Fibroblast of lung (primary cell): ENCODE measurements around the gene ACACB. TPM values are rescaled to one million over a fixed set of nuclear protein-coding genes. Genes with fewer than 3 reads are reported as not detected.

Source experiments
- DNase-seq, 2 donors: peaks; one replicate each; pipeline versions ENCODE4 v3.0.0 to v3.0.0-alpha.2; 2010; ENCODE audit warnings: low read depth in 2 of 2
- H2AFZ ChIP-seq: 2 replicates; pipeline ENCODE4 v1.5.1; 2012; ENCODE audit warnings: low read length, control low read depth, inconsistent platforms
- H3K27ac ChIP-seq: 2 replicates; pipeline ENCODE4 v1.5.1; 2011; ENCODE audit warnings: low read length, control low read depth; ENCODE audit not compliant: insufficient read depth
- H3K27me3 ChIP-seq: 2 replicates; pipeline ENCODE4 v1.5.1; 2011; ENCODE audit warnings: mild to moderate bottlenecking, low read length; ENCODE audit not compliant: control insufficient read depth, insufficient read depth
- H3K36me3 ChIP-seq: 2 replicates; pipeline ENCODE4 v1.5.1; 2011; ENCODE audit warnings: low read length; ENCODE audit not compliant: control insufficient read depth, insufficient read depth
- H3K4me1 ChIP-seq: 2 replicates; pipeline ENCODE4 v1.5.1; 2011; ENCODE audit warnings: low read length; ENCODE audit not compliant: control insufficient read depth, insufficient read depth; ENCODE audit errors: extremely low read depth
- H3K4me2 ChIP-seq: 2 replicates; pipeline ENCODE4 v1.5.1; 2011; ENCODE audit warnings: low read length, control low read depth; ENCODE audit not compliant: insufficient read depth; ENCODE audit errors: extremely low read depth
- H3K4me3 ChIP-seq, 4 experiments: fragments of 200-600 bp in 1 of 4; sonication (generic) in 1 of 4; replicated peaks in 1 of 4; 2 replicates each; pipeline ENCODE4 v1.5.1; 2011 to 2016; ENCODE audit warnings: low read length in 4 of 4, low read depth in 3 of 4, mild to moderate bottlenecking in 3 of 4, control low read depth in 2 of 4, inconsistent platforms in 1 of 4, mixed read lengths in 1 of 4; ENCODE audit not compliant: insufficient read depth in 1 of 4; ENCODE audit errors: control extremely low read depth in 1 of 4
- H3K79me2 ChIP-seq: 2 replicates; pipeline ENCODE4 v1.5.1; 2012; ENCODE audit warnings: mild to moderate bottlenecking, low read length, inconsistent platforms; ENCODE audit not compliant: control insufficient read depth, insufficient read depth
- H3K9ac ChIP-seq: 2 replicates; pipeline ENCODE4 v1.5.1; 2011; ENCODE audit warnings: mild to moderate bottlenecking, low read length, control low read depth; ENCODE audit not compliant: insufficient read depth
- H3K9me3 ChIP-seq: 2 replicates; pipeline ENCODE4 v1.5.1; 2012; ENCODE audit warnings: low read depth, low read length; ENCODE audit not compliant: control insufficient read depth, insufficient read depth
- H4K20me1 ChIP-seq: 2 replicates; pipeline ENCODE4 v1.5.1; 2011; ENCODE audit warnings: low read length; ENCODE audit not compliant: control insufficient read depth, insufficient read depth; ENCODE audit errors: extremely low read depth
- CTCF ChIP-seq, 2 donors: IDR thresholded peaks in 1 of 2; conservative IDR thresholded peaks in 1 of 2; 1 replicate in 1 of 2; 2 replicates in 1 of 2; pipeline ENCODE4 v1.5.1; 2011 to 2012; ENCODE audit warnings: low read length in 2 of 2, control low read depth in 1 of 2, inconsistent platforms in 1 of 2, low read depth in 1 of 2, mild to moderate bottlenecking in 1 of 2
- EZH2 ChIP-seq: IDR thresholded peaks from 2 replicates; pipeline ENCODE4 v1.5.1; 2012; ENCODE audit warnings: low read length, control low read depth, mild to moderate bottlenecking; ENCODE audit errors: missing control alignments
- polyA plus RNA-seq, 2 donors: library from polyadenylated mRNA; depleted of rRNA in 1 of 2; stranded (reverse) in 1 of 2; unstranded in 1 of 2; fragments of >200 nt; gene quantifications; 2 replicates each; pipeline ENCODE4 v1.2.1, GENCODE V29; 2011 to 2012; ENCODE audit warnings: missing spikeins in 1 of 2
- total RNA-seq: library from RNA; depleted of rRNA; stranded (reverse); fragments of >200 nt; gene quantifications from 2 replicates; pipeline ENCODE4 v1.2.1, GENCODE V29; 2014

ACACB gene
- total and polyA plus RNA-seq, 2 donors (not counting 1 experiment from before 2014, with no cell fraction given) = 1.5 to 9.1 TPM

GRCh38 chr12:109130297-109131153 is 14.1 kb downstream of the ACACB start:
- no peak overlapping the region for H3K9ac ChIP-seq
- H3K9me3 ChIP-seq = no peaks in the 10 kb centered on the region
- H3K4me2 ChIP-seq = no peak overlapping the region
- H3K36me3 ChIP-seq = no peaks in the 10 kb centered on the region
- H3K4me1 ChIP-seq = no peaks in the 10 kb centered on the region
- H3K27ac ChIP-seq = no peak overlapping the region
- H3K4me3 ChIP-seq = no peak overlapping the region
- H4K20me1 ChIP-seq = no peaks in the 10 kb centered on the region
- H3K27me3 ChIP-seq = peaks cover 10% of the 10 kb centered on the region
- H3K79me2 ChIP-seq = no peaks in the 10 kb centered on the region
- no peak for DNase-seq
- TF ChIP-seq EZH2 (no peak), CTCF (conservative IDR thresholded peaks at IDR 0.05 in 1 of 2, IDR thresholded peaks at IDR 0.05 in 1 of 2; ENCODE audit: low read depth in 1 of 2, low read length in 2 of 2) (no peak)
- H2AFZ ChIP-seq = no peak overlapping the region

- H3K4me1 ChIP-seq = no peaks in the 10 kb centered on the region
- H3K9ac ChIP-seq = no peak overlapping the region
- no peak overlapping the region for H3K4me3 ChIP-seq
- no peak for DNase-seq
- H3K27me3 ChIP-seq = peaks cover 8% of the 10 kb centered on the region
- TF ChIP-seq CTCF (conservative IDR thresholded peaks at IDR 0.05 in 1 of 2, IDR thresholded peaks at IDR 0.05 in 1 of 2; ENCODE audit: low read depth in 1 of 2, low read length in 2 of 2) = no peak
- TF ChIP-seq EZH2 = no peak
- H2AFZ ChIP-seq = no peak overlapping the region
- H3K79me2 ChIP-seq = no peaks in the 10 kb centered on the region
- H3K27ac ChIP-seq = no peak overlapping the region
- no peaks in the 10 kb centered on the region for H3K36me3 ChIP-seq
- H4K20me1 ChIP-seq = no peaks in the 10 kb centered on the region
- H3K9me3 ChIP-seq = no peaks in the 10 kb centered on the region
- no peak overlapping the region for H3K4me2 ChIP-seq
These were observed 15.0 kb downstream of the ACACB start for GRCh38 chr12:109131154-109132050.
